Measurements from ENCODE around the gene DDX31. TPM values are rescaled to one million over a fixed set of nuclear protein-coding genes. Genes with fewer than 3 reads are reported as not detected.

Gene DDX31
- total RNA-seq, 1 experiment from 2014 or later, result 28.4 TPM

DNA sequence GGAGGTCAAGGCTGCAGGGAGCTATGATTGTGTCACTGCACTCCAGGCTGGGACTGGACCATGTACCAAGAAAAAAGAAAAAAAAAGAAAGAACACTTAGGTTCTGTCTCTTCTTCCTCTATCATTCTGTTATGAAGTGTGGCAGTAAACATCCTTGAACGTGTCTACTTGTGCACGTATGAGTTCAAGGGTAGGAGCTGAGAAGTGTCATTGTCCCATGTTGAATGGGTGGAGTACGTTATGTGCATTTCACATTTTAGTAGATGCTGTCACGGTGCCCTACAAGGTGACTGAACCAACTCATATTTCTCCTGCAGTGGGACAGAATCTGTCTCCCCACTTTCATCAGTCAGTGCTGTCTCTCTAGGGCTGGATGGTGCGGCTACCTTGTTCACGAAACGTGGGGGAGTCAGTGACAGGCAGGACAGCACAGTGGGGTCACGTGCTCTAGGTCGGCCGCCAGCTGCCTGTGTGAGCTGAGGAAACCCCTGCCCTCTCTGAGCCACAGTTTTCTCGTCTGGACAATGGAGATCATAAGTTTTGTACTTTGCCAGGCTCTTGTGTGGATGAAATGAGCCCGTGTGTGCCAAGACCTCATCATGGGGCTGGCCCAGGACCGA, 47.7 kb upstream of the DDX31 start:
- no peaks in the 10 kb centered on the region for H3K4me1 ChIP-seq (ENCODE audit: insufficient read depth, low read length)
- H3K4me3 Mint-ChIP-seq, result no peak overlapping the region
- no peaks in the 10 kb centered on the region; a peak in 1 of 5 replicates for H3K9me3 Mint-ChIP-seq
- H3K27me3 ChIP-seq (ENCODE audit: insufficient read depth, low read length), result no peaks in the 10 kb centered on the region
- no peaks in the 10 kb centered on the region for H3K9me3 ChIP-seq (ENCODE audit: control insufficient read depth, low read depth, low read length)
- no peak overlapping the region for H2BK20ac ChIP-seq (ENCODE audit: low read depth, low read length, poor library complexity, severe bottlenecking)
- no peak overlapping the region for H4K8ac ChIP-seq (replicated peaks; ENCODE audit: insufficient read length, low read depth, low read length)
- H2BK120ac ChIP-seq (ENCODE audit: low read depth, low read length, poor library complexity, severe bottlenecking), result no peak overlapping the region
- no peak overlapping the region for H2AFZ ChIP-seq (ENCODE audit: low read length)
- H2AK5ac ChIP-seq (ENCODE audit: insufficient read length, low read length), result no peak overlapping the region
- H4K5ac ChIP-seq (ENCODE audit: insufficient read length, low read depth, low read length), result no peak overlapping the region
- DNase-seq, result no peak
- no peak overlapping the region for H3K56ac ChIP-seq (ENCODE audit: insufficient read length, low read depth, low read length)
- H3K27me3 Mint-ChIP-seq (ENCODE audit: low read depth), result peaks cover 27% of the 10 kb centered on the region
- TF ChIP-seq, protein P1, sequence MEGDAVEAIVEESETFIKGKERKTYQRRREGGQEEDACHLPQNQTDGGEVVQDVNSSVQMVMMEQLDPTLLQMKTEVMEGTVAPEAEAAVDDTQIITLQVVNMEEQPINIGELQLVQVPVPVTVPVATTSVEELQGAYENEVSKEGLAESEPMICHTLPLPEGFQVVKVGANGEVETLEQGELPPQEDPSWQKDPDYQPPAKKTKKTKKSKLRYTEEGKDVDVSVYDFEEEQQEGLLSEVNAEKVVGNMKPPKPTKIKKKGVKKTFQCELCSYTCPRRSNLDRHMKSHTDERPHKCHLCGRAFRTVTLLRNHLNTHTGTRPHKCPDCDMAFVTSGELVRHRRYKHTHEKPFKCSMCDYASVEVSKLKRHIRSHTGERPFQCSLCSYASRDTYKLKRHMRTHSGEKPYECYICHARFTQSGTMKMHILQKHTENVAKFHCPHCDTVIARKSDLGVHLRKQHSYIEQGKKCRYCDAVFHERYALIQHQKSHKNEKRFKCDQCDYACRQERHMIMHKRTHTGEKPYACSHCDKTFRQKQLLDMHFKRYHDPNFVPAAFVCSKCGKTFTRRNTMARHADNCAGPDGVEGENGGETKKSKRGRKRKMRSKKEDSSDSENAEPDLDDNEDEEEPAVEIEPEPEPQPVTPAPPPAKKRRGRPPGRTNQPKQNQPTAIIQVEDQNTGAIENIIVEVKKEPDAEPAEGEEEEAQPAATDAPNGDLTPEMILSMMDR (conservative IDR thresholded peaks at IDR 0.05), result no peak
- H3K23ac ChIP-seq (ENCODE audit: insufficient read length, low read depth, low read length), result no peak overlapping the region
- H3K4ac ChIP-seq (ENCODE audit: low read depth, low read length), result no peak overlapping the region
- no peak overlapping the region for H3K9ac ChIP-seq (ENCODE audit: extremely low read depth, insufficient read length, low read length)
- no peaks in the 10 kb centered on the region for H3K79me2 ChIP-seq (ENCODE audit: insufficient read depth, low read length)
- no CpG with 5 or more reads among the region's 13 CpGs for WGBS (ENCODE audit: extremely low coverage, insufficient read length, low lambda C conversion rate)
- no peak overlapping the region for H4K91ac ChIP-seq (ENCODE audit: insufficient read length, low read depth, low read length)
- no peak overlapping the region for H3K4me2 ChIP-seq (ENCODE audit: insufficient read depth, insufficient read length, low read length)
- no peak overlapping the region for H2BK15ac ChIP-seq (ENCODE audit: low read depth, low read length)
- H3K79me1 ChIP-seq (ENCODE audit: insufficient read depth, low read depth, low read length, poor library complexity, severe bottlenecking), result no peaks in the 10 kb centered on the region
- no peak overlapping the region for H3T11ph ChIP-seq (ENCODE audit: low read length)
- no peaks in the 10 kb centered on the region for H4K20me1 ChIP-seq (ENCODE audit: control insufficient read depth, insufficient read depth, insufficient read length)
- H3K14ac ChIP-seq (ENCODE audit: insufficient read depth, low read length), result no peak overlapping the region
- peaks cover 3% of the 10 kb centered on the region for H3K23me2 ChIP-seq (ENCODE audit: insufficient read length, low read depth, low read length, poor library complexity, severe bottlenecking)
- H3K18ac ChIP-seq (ENCODE audit: insufficient read length, low read depth, low read length), result no peak overlapping the region
- no peak overlapping the region for H3K27ac Mint-ChIP-seq
- H2BK12ac ChIP-seq (ENCODE audit: insufficient read length, low read depth, low read length), result no peak overlapping the region
- H2BK5ac ChIP-seq (ENCODE audit: insufficient read length, low read length), result no peak overlapping the region
- no peaks in the 10 kb centered on the region for H3K36me3 Mint-ChIP-seq (ENCODE audit: insufficient read depth in 1 of 3, low read depth in 3 of 3)
- no peaks in the 10 kb centered on the region for H3K4me1 Mint-ChIP-seq
- no peak overlapping the region for H3K27ac ChIP-seq (ENCODE audit: insufficient read length, low read depth, low read length)
